Body of pancreas (tissue), 4 donors: ENCODE results near the gene SELENOT. TPM values are rescaled to one million over a fixed set of nuclear protein-coding genes. Genes with fewer than 3 reads are reported as not detected.

Experiments used
- ATAC-seq: fragments of 150-250 bp; one replicate; pipeline ENCODE4 v1.9.1; 2016
- DNase-seq, 4 donors: peaks; one replicate each; pipeline ENCODE4 v3.0.0-alpha.2; 2019
- H3K27ac ChIP-seq, 4 donors: fragments of 200-600 bp; sonication (generic); 1 replicate in 3 of 4; 2 replicates in 1 of 4; pipeline versions ENCODE4 v1.5.1 to v1.6.1; 2016 to 2019; ENCODE audit warnings: mild to moderate bottlenecking in 1 of 4, mixed read lengths in 1 of 4, moderate library complexity in 1 of 4
- H3K27me3 ChIP-seq, 2 donors: fragments of 200-600 bp; sonication (generic); one replicate each; pipeline ENCODE4 v1.6.0; 2016; ENCODE audit warnings: mild to moderate bottlenecking in 1 of 2
- H3K36me3 ChIP-seq, 2 donors: fragments of 200-600 bp; sonication (generic); replicated peaks in 1 of 2; 2 replicates each; pipeline ENCODE4 v1.5.1; 2016; ENCODE audit warnings: low read depth in 2 of 2; ENCODE audit not compliant: insufficient read depth in 1 of 2
- H3K4me1 ChIP-seq: fragments of 200-600 bp; sonication (generic); one replicate; pipeline ENCODE4 v1.6.0; 2016
- H3K4me3 ChIP-seq, 2 donors: fragments of 200-600 bp; sonication (generic); 1 replicate in 1 of 2; 2 replicates in 1 of 2; pipeline ENCODE4 v1.5.1; 2016 to 2019
- H3K9me3 ChIP-seq, 3 donors: fragments of 200-600 bp; sonication (generic); 1 replicate in 2 of 3; 2 replicates in 1 of 3; pipeline ENCODE4 v1.5.1; 2016
- CTCF ChIP-seq, 7 experiments: fragments of 450-650 bp in 4 of 7; fragments of 200-600 bp in 3 of 7; sonication (generic) in 3 of 7; IDR thresholded peaks; one replicate each; pipeline ENCODE4 v1.5.1; 2016 to 2019; ENCODE audit warnings: antibody characterized with exemption in 7 of 7
- POLR2A ChIP-seq, 3 donors: fragments of 450-650 bp; IDR thresholded peaks; one replicate each; pipeline ENCODE4 v1.6.1; 2016; ENCODE audit warnings: antibody characterized with exemption in 3 of 3, mild to moderate bottlenecking in 2 of 3
- WGBS, 2 donors: methylation state at CpG; one replicate each; pipeline ENCODE4 v1.1.5; 2017; 5-methylcytosine and 5-hydroxymethylcytosine counted together
- intact Hi-C: fragments of 100-400 bp; cut with DNase I; formaldehyde crosslinking; loops from one replicate; pipeline ENCODE4 v1.15.1; 2023
- total RNA-seq, 2 donors: library from RNA; depleted of rRNA; stranded (reverse); fragments of >200 nt; gene quantifications; one replicate each; pipeline ENCODE4 v1.1.0, GENCODE V29; 2016

The SELENOT gene
- total RNA-seq, 2 donors from 2014 or later: 20.2 to 21.4 TPM

- Histone ChIP-seq H3K27ac (no peak overlapping the region), H3K4me1 (no peaks in the 10 kb centered on the region), H3K27me3 (no peaks in the 10 kb centered on the region), H3K9me3 (no peaks in the 10 kb centered on the region), H3K36me3 (no peaks in the 10 kb centered on the region), H3K4me3 (no peak overlapping the region)
- intact Hi-C loops: no loop called here
- no peak for ATAC-seq
- DNase-seq: no peak
- TF ChIP-seq POLR2A (IDR thresholded peaks at IDR 0.05) (no peak), CTCF (IDR thresholded peaks at IDR 0.05) (no peak)
- WGBS, 2 donors: 72 to 83% methylated on average over 4 to 5 of the region's 5 CpGs
These were observed 63.0 kb downstream of the SELENOT start for GRCh38 chr3:150666167-150666566.

GRCh38 chr3:150673966-150674365 is 70.8 kb downstream of the SELENOT start:
- H3K9me3 ChIP-seq: no peaks in the 10 kb centered on the region
- H3K4me1 ChIP-seq: peaks cover 3% of the 10 kb centered on the region
- H3K27ac ChIP-seq: no peak overlapping the region
- WGBS, 2 donors: 21 to 31% methylated on average over 3 of the region's 3 CpGs
- no peak for ATAC-seq
- no peaks in the 10 kb centered on the region for H3K27me3 ChIP-seq
- intact Hi-C loops: no loop called here
- no peak overlapping the region for H3K4me3 ChIP-seq
- DNase-seq: no peak
- no peaks in the 10 kb centered on the region for H3K36me3 ChIP-seq
- TF ChIP-seq CTCF (IDR thresholded peaks at IDR 0.05): peak in 1 of 7 experiments; percentile 7
- TF ChIP-seq POLR2A (IDR thresholded peaks at IDR 0.05): no peak

- peaks cover 3% of the 10 kb centered on the region for H3K4me1 ChIP-seq
- no peaks in the 10 kb centered on the region for H3K27me3 ChIP-seq
- H3K27ac ChIP-seq: no peak overlapping the region
- H3K36me3 ChIP-seq: no peaks in the 10 kb centered on the region
- ATAC-seq (no peak), DNase-seq (no peak)
- intact Hi-C loops: no loop called here
- TF ChIP-seq POLR2A (IDR thresholded peaks at IDR 0.05): no peak
- TF ChIP-seq CTCF (IDR thresholded peaks at IDR 0.05): no peak
- no peak overlapping the region for H3K4me3 ChIP-seq
- no peaks in the 10 kb centered on the region for H3K9me3 ChIP-seq
These were observed 72.5 kb downstream of the SELENOT start for GRCh38 chr3:150675587-150675986.

Other genes starting within 250 kb of the SELENOT start
- gene TSC22D2, start 195.0 kb upstream of the SELENOT start, total RNA-seq: 10 to 100 TPM in 1 of 2 donors, 1 to 10 TPM in 1; 9.1 to 15.8 TPM
- gene SERP1, start 56.8 kb upstream of the SELENOT start, total RNA-seq: 1,000 to 10,000 TPM in 1 of 2 donors, 100 to 1,000 TPM in 1; 277 to 1,534 TPM
- 100 to 1,000 TPM in 1 of 2 donors, 10 to 100 TPM in 1; 58.7 to 126 TPM for gene EIF2A, start 56.5 kb upstream of the SELENOT start, total RNA-seq
- under 1 TPM in 1 of 2 donors, not detected in 1; 0.26 TPM for gene ERICH6, start 100.6 kb downstream of the SELENOT start, total RNA-seq
- 10 to 100 TPM; 17.1 to 30.3 TPM for gene SIAH2, start 159.8 kb downstream of the SELENOT start, total RNA-seq